ENCODE results near the gene IFNL2.
"Not testable (repeated sequence)": the region's sequence is repeated elsewhere in the genome, so short reads cannot be mapped to it uniquely, and the experiment has no call there.

The IFNL2 gene

DNA sequence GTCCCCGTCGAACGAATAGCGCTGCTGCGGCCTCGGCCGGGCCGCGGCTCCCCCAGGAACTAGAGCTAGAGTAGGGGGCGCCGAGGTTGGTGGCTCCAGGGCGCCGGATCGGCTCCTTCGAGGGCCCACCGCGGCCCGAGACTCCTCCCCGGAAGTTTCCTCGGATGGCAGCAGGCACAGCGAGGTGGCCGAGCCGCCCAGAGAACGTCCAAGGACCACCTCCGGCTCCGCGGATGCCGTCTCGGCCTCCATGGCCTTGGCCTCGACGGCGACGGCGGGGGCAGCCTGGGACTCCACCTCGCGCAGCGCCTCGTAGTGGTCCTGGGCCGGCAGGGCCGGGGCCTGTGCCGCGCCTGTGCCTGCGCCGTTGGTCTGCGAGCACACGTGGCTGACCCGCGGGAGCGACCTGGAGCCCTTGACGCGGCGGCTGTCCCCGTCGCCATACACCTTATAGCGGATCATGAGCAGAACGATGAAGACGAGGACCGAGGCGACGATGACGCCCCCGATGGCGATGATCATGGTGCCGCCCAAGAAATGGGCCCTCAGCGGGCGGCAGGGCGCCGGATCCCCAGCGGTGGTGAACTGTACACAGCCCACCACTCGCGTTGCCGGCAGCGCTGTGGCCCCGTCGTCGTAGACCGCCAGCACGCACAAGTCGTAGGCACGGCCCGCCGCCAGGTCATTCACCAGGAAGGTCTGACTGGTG, 39.8 kb downstream of the IFNL2 start:
- H3K4me2 ChIP-seq (ENCODE audit: low read depth, low read length, poor library complexity, severe bottlenecking), result no peak overlapping the region
- H3K4me3 ChIP-seq (ENCODE audit: low read length, poor library complexity, severe bottlenecking), result no peak overlapping the region
- no peak overlapping the region for H2AFZ ChIP-seq (ENCODE audit: low read length)

DNA sequence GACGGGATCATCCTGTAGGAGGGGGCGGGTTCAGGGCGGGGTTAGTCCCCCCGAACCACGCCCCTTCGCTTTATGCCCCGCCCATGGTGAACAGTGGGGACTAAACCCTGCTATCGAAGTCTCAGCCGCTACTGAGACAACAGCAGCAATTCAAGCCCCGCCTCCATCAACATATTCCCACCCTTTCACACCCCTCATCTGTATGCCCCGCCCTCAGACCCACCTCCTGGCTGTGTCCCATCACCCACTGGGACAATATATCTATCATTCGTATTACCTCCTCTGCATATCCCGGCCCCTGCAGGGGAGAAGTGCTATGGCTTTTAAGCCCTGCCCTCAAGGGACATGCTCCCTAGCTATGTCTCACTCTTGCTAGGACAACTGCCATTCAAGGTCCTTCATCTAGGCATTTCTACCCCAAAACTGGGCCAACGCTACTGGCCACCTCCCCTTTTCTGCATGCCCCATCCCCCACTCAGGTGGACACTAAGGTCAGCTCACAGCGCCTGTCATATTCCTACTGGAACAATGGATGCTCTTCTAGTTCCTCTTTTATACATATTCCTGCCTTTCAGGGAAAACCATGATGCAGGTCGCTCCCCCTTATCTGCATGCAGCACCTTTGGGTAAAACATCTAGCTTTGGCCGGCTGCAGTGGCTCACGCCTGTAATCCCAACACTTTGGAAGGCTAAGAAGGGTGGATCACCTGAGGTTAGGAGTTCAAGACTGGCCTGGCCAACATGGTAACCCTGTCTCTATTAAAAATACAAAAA, 40.5 kb downstream of the IFNL2 start:
- Histone ChIP-seq H4K20me1 (ENCODE audit: insufficient read depth, low read length, poor library complexity, severe bottlenecking) (no peaks in the 10 kb centered on the region), H3K79me2 (ENCODE audit: insufficient read depth, low read length) (peaks cover 3% of the 10 kb centered on the region; the same call in 1 of the 2 replicates), H3K36me3 (ENCODE audit: insufficient read depth, low read length) (no peaks in the 10 kb centered on the region; the same call in 1 of the 2 replicates), H3K9me2 (replicated peaks; ENCODE audit: low read depth, low read length) (no peaks in the 10 kb centered on the region), H3K4me1 (ENCODE audit: insufficient read depth, low read length, poor library complexity, severe bottlenecking) (peaks cover 6% of the 10 kb centered on the region), H3F3A (ENCODE audit: low read depth) (no peaks in the 10 kb centered on the region), H3K9me3 (ENCODE audit: insufficient read depth, low read depth, low read length) (no peaks in the 10 kb centered on the region), H3K4me3 (ENCODE audit: low read length, poor library complexity, severe bottlenecking) (no peak overlapping the region), H3K9ac (ENCODE audit: low read depth, low read length, poor library complexity, severe bottlenecking) (no peak overlapping the region), H3K27me3 (ENCODE audit: insufficient read depth, low read length, poor library complexity, severe bottlenecking) (no peaks in the 10 kb centered on the region), H3K4me2 (ENCODE audit: low read depth, low read length, poor library complexity, severe bottlenecking) (no peak overlapping the region), H2AFZ (ENCODE audit: low read length) (no peak overlapping the region)
- TF ChIP-seq, protein P1, sequence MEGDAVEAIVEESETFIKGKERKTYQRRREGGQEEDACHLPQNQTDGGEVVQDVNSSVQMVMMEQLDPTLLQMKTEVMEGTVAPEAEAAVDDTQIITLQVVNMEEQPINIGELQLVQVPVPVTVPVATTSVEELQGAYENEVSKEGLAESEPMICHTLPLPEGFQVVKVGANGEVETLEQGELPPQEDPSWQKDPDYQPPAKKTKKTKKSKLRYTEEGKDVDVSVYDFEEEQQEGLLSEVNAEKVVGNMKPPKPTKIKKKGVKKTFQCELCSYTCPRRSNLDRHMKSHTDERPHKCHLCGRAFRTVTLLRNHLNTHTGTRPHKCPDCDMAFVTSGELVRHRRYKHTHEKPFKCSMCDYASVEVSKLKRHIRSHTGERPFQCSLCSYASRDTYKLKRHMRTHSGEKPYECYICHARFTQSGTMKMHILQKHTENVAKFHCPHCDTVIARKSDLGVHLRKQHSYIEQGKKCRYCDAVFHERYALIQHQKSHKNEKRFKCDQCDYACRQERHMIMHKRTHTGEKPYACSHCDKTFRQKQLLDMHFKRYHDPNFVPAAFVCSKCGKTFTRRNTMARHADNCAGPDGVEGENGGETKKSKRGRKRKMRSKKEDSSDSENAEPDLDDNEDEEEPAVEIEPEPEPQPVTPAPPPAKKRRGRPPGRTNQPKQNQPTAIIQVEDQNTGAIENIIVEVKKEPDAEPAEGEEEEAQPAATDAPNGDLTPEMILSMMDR (conservative IDR thresholded peaks at IDR 0.05; ENCODE audit: low read length), result no peak
- no peak for TF ChIP-seq EZH2phosphoT487 (IDR thresholded peaks at IDR 0.05; ENCODE audit: borderline replicate concordance)

More for the DNA sequence above, 39.8 kb downstream of the IFNL2 start:
- Histone ChIP-seq H4K20me1 (ENCODE audit: insufficient read depth, low read length, poor library complexity, severe bottlenecking) (no peaks in the 10 kb centered on the region), H3K79me2 (ENCODE audit: insufficient read depth, low read length) (peaks cover 3% of the 10 kb centered on the region; the same call in 1 of the 2 replicates), H3K9ac (ENCODE audit: low read depth, low read length, poor library complexity, severe bottlenecking) (no peak overlapping the region), H3K9me2 (replicated peaks; ENCODE audit: low read depth, low read length) (no peaks in the 10 kb centered on the region), H3K9me3 (ENCODE audit: insufficient read depth, low read depth, low read length) (no peaks in the 10 kb centered on the region), H3K4me1 (ENCODE audit: insufficient read depth, low read length, poor library complexity, severe bottlenecking) (peaks cover 6% of the 10 kb centered on the region), H3K36me3 (ENCODE audit: insufficient read depth, low read length) (no peaks in the 10 kb centered on the region; the same call in 1 of the 2 replicates), H3K27me3 (ENCODE audit: insufficient read depth, low read length, poor library complexity, severe bottlenecking) (no peaks in the 10 kb centered on the region), H3F3A (ENCODE audit: low read depth) (no peaks in the 10 kb centered on the region)
- TF ChIP-seq, protein P1 (conservative IDR thresholded peaks at IDR 0.05; ENCODE audit: low read length), result no peak

DNA sequence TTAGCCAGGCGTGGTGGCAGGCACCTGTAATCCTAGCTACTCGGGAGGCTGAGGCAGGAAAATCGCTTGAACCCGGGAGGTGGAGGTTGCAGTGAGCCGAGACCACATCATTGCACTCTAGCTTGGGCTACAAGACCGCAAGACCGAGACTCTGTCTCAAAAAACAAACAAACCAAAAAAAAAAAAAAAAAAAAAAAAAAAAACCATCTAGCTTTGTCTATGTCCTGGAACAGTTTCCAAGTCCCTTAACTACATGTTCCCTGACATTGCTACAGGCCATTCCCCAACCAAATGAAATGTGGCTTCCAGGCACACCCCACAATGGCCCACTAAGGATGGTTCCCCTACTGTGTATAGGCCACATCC, 41.1 kb downstream of the IFNL2 start:
- H3K9me2 ChIP-seq (replicated peaks; ENCODE audit: low read depth, low read length); H3K9ac ChIP-seq (ENCODE audit: low read depth, low read length, poor library complexity, severe bottlenecking); H3K9me3 ChIP-seq (ENCODE audit: insufficient read depth, low read depth, low read length); H3K27me3 ChIP-seq (ENCODE audit: insufficient read depth, low read length, poor library complexity, severe bottlenecking); H4K20me1 ChIP-seq (ENCODE audit: insufficient read depth, low read length, poor library complexity, severe bottlenecking); H3F3A ChIP-seq (ENCODE audit: low read depth); H3K4me1 ChIP-seq (ENCODE audit: insufficient read depth, low read length, poor library complexity, severe bottlenecking); H3K36me3 ChIP-seq (ENCODE audit: insufficient read depth, low read length); H3K4me3 ChIP-seq (ENCODE audit: low read length, poor library complexity, severe bottlenecking); H3K4me2 ChIP-seq (ENCODE audit: low read depth, low read length, poor library complexity, severe bottlenecking); H2AFZ ChIP-seq (ENCODE audit: low read length); H3K79me2 ChIP-seq (ENCODE audit: insufficient read depth, low read length): not testable (repeated sequence)
